ENCODE results near the gene DGKB. TPM values are rescaled to one million over a fixed set of nuclear protein-coding genes. Genes with fewer than 3 reads are reported as not detected.

DGKB gene
- total RNA-seq, 4 donors from 2014 or later = 0.40 to 3.8 (median 0.82) TPM; not detected in 1

GRCh38 chr7:14739168-14739840, 163.2 kb downstream of the DGKB start:
- Histone ChIP-seq H3K4me3 (no peak overlapping the region), H3K4me1 (no peaks in the 10 kb centered on the region), H3K9me3 (peaks cover 0 to 3% of the 10 kb centered on the region in 2 donors), H3K36me3 (no peaks in the 10 kb centered on the region), H3K27ac (no peak overlapping the region), H3K27me3 (no peaks in the 10 kb centered on the region)
- in situ Hi-C loops (cut with MboI; ENCODE audit: low pct_ligation_motif_present in 1 of 4, low pct_unique_long_range_greater_than_20kb in 1 of 4, low sequenced_read_pairs in 3 of 4) (no loop called here), intact Hi-C loops (cut with DNase I; ENCODE audit: low total_unique reads) (no loop called here)
- TF ChIP-seq POLR2A (IDR thresholded peaks at IDR 0.05) (no peak), EP300 (IDR thresholded peaks at IDR 0.05; ENCODE audit: low read depth) (no peak), POLR2AphosphoS5 (IDR thresholded peaks at IDR 0.05) (no peak)
- TF ChIP-seq, protein P1, sequence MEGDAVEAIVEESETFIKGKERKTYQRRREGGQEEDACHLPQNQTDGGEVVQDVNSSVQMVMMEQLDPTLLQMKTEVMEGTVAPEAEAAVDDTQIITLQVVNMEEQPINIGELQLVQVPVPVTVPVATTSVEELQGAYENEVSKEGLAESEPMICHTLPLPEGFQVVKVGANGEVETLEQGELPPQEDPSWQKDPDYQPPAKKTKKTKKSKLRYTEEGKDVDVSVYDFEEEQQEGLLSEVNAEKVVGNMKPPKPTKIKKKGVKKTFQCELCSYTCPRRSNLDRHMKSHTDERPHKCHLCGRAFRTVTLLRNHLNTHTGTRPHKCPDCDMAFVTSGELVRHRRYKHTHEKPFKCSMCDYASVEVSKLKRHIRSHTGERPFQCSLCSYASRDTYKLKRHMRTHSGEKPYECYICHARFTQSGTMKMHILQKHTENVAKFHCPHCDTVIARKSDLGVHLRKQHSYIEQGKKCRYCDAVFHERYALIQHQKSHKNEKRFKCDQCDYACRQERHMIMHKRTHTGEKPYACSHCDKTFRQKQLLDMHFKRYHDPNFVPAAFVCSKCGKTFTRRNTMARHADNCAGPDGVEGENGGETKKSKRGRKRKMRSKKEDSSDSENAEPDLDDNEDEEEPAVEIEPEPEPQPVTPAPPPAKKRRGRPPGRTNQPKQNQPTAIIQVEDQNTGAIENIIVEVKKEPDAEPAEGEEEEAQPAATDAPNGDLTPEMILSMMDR (IDR thresholded peaks at IDR 0.05) = no peak
- no peak for DNase-seq
- 72 to 74% methylated on average over 8 to 9 of the region's 9 CpGs for WGBS, 2 donors (ENCODE audit: low coverage in 1 of 2)

DNA sequence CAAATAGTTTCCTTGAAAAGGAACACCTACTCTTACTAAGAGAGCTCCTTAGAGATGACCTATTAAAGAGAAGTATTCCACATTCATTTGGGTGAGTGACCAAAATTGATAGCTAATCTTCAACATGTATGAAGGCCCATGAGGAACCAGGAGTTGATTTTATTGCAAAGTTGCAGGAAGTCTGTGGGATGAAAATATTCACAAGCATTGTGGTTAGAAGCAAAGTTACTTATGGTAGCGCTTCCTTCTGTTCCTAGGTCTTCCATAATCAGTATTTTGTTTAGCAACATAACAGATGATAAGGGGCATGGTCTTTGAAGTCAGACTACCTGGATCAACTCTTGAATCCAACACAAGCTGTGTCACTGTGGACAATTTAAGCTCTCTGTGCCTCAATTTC, 164.5 kb downstream of the DGKB start:
- Histone ChIP-seq H3K27ac (no peak overlapping the region), H3K4me1 (no peaks in the 10 kb centered on the region), H3K27me3 (no peaks in the 10 kb centered on the region), H3K4me3 (no peak overlapping the region), H3K36me3 (no peaks in the 10 kb centered on the region), H3K9me3 (no peaks in the 10 kb centered on the region)
- in situ Hi-C loops (cut with MboI; ENCODE audit: low pct_ligation_motif_present in 1 of 4, low pct_unique_long_range_greater_than_20kb in 1 of 4, low sequenced_read_pairs in 3 of 4) (no loop called here), intact Hi-C loops (cut with DNase I; ENCODE audit: low total_unique reads) (no loop called here)
- DNase-seq = no peak
- WGBS, 2 donors (ENCODE audit: low coverage in 1 of 2) = 0 to 3% methylated on average over 1 of the region's 1 CpG
- TF ChIP-seq EP300 (IDR thresholded peaks at IDR 0.05; ENCODE audit: low read depth) = no peak
- no peak for TF ChIP-seq POLR2AphosphoS5 (IDR thresholded peaks at IDR 0.05)
- no peak for TF ChIP-seq POLR2A (IDR thresholded peaks at IDR 0.05)
- TF ChIP-seq, protein P1 (IDR thresholded peaks at IDR 0.05) = no peak

GRCh38 chr7:14734839-14735321, 167.7 kb downstream of the DGKB start:
- H3K27me3 ChIP-seq = no peaks in the 10 kb centered on the region
- DNase-seq = no peak
- no peaks in the 10 kb centered on the region for H3K4me1 ChIP-seq
- no peak overlapping the region for H3K27ac ChIP-seq
- WGBS, 2 donors (ENCODE audit: low coverage in 1 of 2) = 25 to 41% methylated on average over 8 to 9 of the region's 9 CpGs
- in situ Hi-C loops (cut with MboI; ENCODE audit: low pct_ligation_motif_present in 1 of 4, low pct_unique_long_range_greater_than_20kb in 1 of 4, low sequenced_read_pairs in 3 of 4) (no loop called here), intact Hi-C loops (cut with DNase I; ENCODE audit: low total_unique reads) (no loop called here)
- no peak overlapping the region for H3K4me3 ChIP-seq
- no peaks in the 10 kb centered on the region for H3K36me3 ChIP-seq
- no peak for TF ChIP-seq POLR2A (IDR thresholded peaks at IDR 0.05)
- TF ChIP-seq, protein P1 (IDR thresholded peaks at IDR 0.05) = no peak
- no peak for TF ChIP-seq EP300 (IDR thresholded peaks at IDR 0.05; ENCODE audit: low read depth)
- TF ChIP-seq POLR2AphosphoS5 (IDR thresholded peaks at IDR 0.05) = no peak
- H3K9me3 ChIP-seq = no peaks in the 10 kb centered on the region

DNA sequence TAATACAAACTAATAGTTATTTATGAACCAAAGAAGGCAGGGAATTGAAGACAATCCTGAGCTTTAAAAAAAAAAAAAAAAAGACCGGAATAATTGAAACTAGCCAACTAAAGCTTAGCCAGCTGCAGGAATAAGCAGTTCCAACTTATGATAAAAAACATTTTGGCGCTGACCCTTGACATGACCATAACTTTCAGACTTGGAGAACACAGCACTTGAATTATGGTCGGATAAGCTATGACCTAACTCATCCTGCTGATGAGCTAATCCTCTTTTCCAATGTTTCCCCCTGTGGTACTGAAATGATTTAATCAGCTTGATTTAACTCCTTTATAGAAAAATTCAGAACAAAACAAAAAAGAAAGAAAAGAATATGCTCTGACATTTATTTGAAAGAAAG, 181.8 kb downstream of the DGKB start:
- in situ Hi-C loops (cut with MboI; ENCODE audit: low pct_ligation_motif_present in 1 of 4, low pct_unique_long_range_greater_than_20kb in 1 of 4, low sequenced_read_pairs in 3 of 4) = no loop called here
- H3K4me3 ChIP-seq = no peak overlapping the region
- no peak for DNase-seq
- TF ChIP-seq POLR2A (IDR thresholded peaks at IDR 0.05) (no peak), POLR2AphosphoS5 (IDR thresholded peaks at IDR 0.05) (peak in 2 of 3 donors; percentile 7 to 36)
- no peaks in the 10 kb centered on the region for H3K27me3 ChIP-seq
- H3K27ac ChIP-seq = no peak overlapping the region
- intact Hi-C loops (cut with DNase I; ENCODE audit: low total_unique reads) = no loop called here
- H3K36me3 ChIP-seq = no peaks in the 10 kb centered on the region
- WGBS, 2 donors (ENCODE audit: low coverage in 1 of 2) = 61 to 69% methylated on average over 2 to 3 of the region's 3 CpGs
- no peaks in the 10 kb centered on the region for H3K4me1 ChIP-seq
- no peaks in the 10 kb centered on the region for H3K9me3 ChIP-seq
